Colonic mucosa (tissue), 4 donors: ENCODE measurements around the gene PDIA4. TPM values are rescaled to one million over a fixed set of nuclear protein-coding genes. Genes with fewer than 3 reads are reported as not detected.
"Not testable (repeated sequence)": the region's sequence is repeated elsewhere in the genome, so short reads cannot be mapped to it uniquely, and the experiment has no call there.

Experiments used
- DNase-seq: peaks from one replicate; pipeline ENCODE4 v3.0.0-alpha.2; 2020
- H3K27ac ChIP-seq: fragments of 200-600 bp; one replicate; pipeline ENCODE4 v1.8.0; 2021
- H3K27me3 ChIP-seq: fragments of 200-600 bp; one replicate; pipeline ENCODE4 v1.8.0; 2021
- H3K36me3 ChIP-seq: fragments of 200-600 bp; one replicate; pipeline ENCODE4 v1.8.0; 2021
- H3K4me1 ChIP-seq: fragments of 200-600 bp; one replicate; pipeline ENCODE4 v1.8.0; 2021; ENCODE audit warnings: mild to moderate bottlenecking
- H3K4me3 ChIP-seq: fragments of 200-600 bp; one replicate; pipeline ENCODE4 v1.8.0; 2021
- H3K9ac ChIP-seq, 2 donors: one replicate each; pipeline ENCODE4 v1.7.0; 2013; ENCODE audit warnings: control low read depth in 2 of 2, low read depth in 2 of 2, low read length in 2 of 2
- H3K9me3 ChIP-seq: fragments of 200-600 bp; one replicate; pipeline ENCODE4 v1.8.0; 2021
- CTCF ChIP-seq: fragments of 200-600 bp; IDR thresholded peaks from one replicate; pipeline ENCODE4 v1.8.0; 2022; ENCODE audit warnings: antibody characterized with exemption, mild to moderate bottlenecking
- intact Hi-C: fragments of 100-400 bp; cut with DNase I; formaldehyde crosslinking; loops from one replicate; pipeline ENCODE4 v1.14.1; 2022
- total RNA-seq, 2 donors: library from RNA; stranded (reverse); fragmentation: NEBNext Ultra II Directional in 1 of 2; extraction: Animal tissue kit (Norgen Biotek cat#: 25700) in 1 of 2; gene quantifications; one replicate each; pipeline ENCODE4 v1.2.1, GENCODE V29; 2021
- donor health status: healthy.
- donor health status: DM: no; HTN: no; CAD: no.
- donor health status: DM: no; HTN: no; CAD: no.

PDIA4 gene
- total RNA-seq, 2 donors from 2014 or later, result 218 to 485 TPM

- H3K36me3 ChIP-seq, result no peaks in the 10 kb centered on the region
- H3K27me3 ChIP-seq, result no peaks in the 10 kb centered on the region
- no peak overlapping the region for H3K9ac ChIP-seq
- H3K4me3 ChIP-seq, result no peak overlapping the region
- H3K4me1 ChIP-seq, result no peaks in the 10 kb centered on the region
- no peak for TF ChIP-seq CTCF
- intact Hi-C loops, result no loop called here
- H3K27ac ChIP-seq, result no peak overlapping the region
- DNase-seq, result no peak
- H3K9me3 ChIP-seq, result no peaks in the 10 kb centered on the region
These were observed 7.8 kb downstream of the PDIA4 start for GRCh38 chr7:149020483-149020882.

- no peak for DNase-seq
- Histone ChIP-seq H3K36me3 (peaks cover 3% of the 10 kb centered on the region), H3K4me1 (no peaks in the 10 kb centered on the region), H3K27ac (no peak overlapping the region), H3K4me3 (no peak overlapping the region), H3K9me3 (no peaks in the 10 kb centered on the region), H3K27me3 (no peaks in the 10 kb centered on the region), H3K9ac (no peak overlapping the region)
- intact Hi-C loops, result no loop called here
- TF ChIP-seq CTCF, result no peak
These were observed 11.4 kb downstream of the PDIA4 start for GRCh38 chr7:149016876-149017275.

GRCh38 chr7:149014309-149014708 lies 14.0 kb downstream of the PDIA4 start:
- intact Hi-C loops, result no loop called here

GRCh38 chr7:149013876-149014275 lies 14.4 kb downstream of the PDIA4 start:
- no peaks in the 10 kb centered on the region for H3K9me3 ChIP-seq
- H3K4me3 ChIP-seq, result no peak overlapping the region
- H3K9ac ChIP-seq, result no peak overlapping the region
- DNase-seq, result no peak
- no peaks in the 10 kb centered on the region for H3K4me1 ChIP-seq
- H3K36me3 ChIP-seq, result peaks cover 13% of the 10 kb centered on the region
- no peak overlapping the region for H3K27ac ChIP-seq
- TF ChIP-seq CTCF, result no peak
- intact Hi-C loops, result no loop called here
- no peaks in the 10 kb centered on the region for H3K27me3 ChIP-seq

More at GRCh38 chr7:149014309-149014708, 14.0 kb downstream of the PDIA4 start:
- no peaks in the 10 kb centered on the region for H3K27me3 ChIP-seq
- H3K27ac ChIP-seq, result no peak overlapping the region
- no peak overlapping the region for H3K9ac ChIP-seq
- DNase-seq, result no peak
- no peak overlapping the region for H3K4me3 ChIP-seq
- H3K4me1 ChIP-seq, result no peaks in the 10 kb centered on the region
- no peak for TF ChIP-seq CTCF
- no peaks in the 10 kb centered on the region for H3K9me3 ChIP-seq
- peaks cover 13% of the 10 kb centered on the region for H3K36me3 ChIP-seq

- DNase-seq, H3K4me1 ChIP-seq, H3K27ac ChIP-seq, H3K9me3 ChIP-seq, H3K27me3 ChIP-seq, H3K9ac ChIP-seq, intact Hi-C loops, H3K4me3 ChIP-seq: not testable (repeated sequence)
- H3K36me3 ChIP-seq, result peaks cover 13% of the 10 kb centered on the region
These were observed 15.6 kb downstream of the PDIA4 start for GRCh38 chr7:149012730-149013129.

- Histone ChIP-seq H3K9me3 (no peaks in the 10 kb centered on the region), H3K9ac (no peak overlapping the region), H3K36me3 (peaks cover 13% of the 10 kb centered on the region), H3K27me3 (no peaks in the 10 kb centered on the region), H3K4me3 (no peak overlapping the region), H3K27ac (no peak overlapping the region), H3K4me1 (no peaks in the 10 kb centered on the region)
- intact Hi-C loops, result no loop called here
- TF ChIP-seq CTCF, result no peak
- DNase-seq, result no peak
These were observed 16.8 kb downstream of the PDIA4 start for GRCh38 chr7:149011491-149011890.
